RWPE2 (cell line): ENCODE results near the gene CYP4B1.
"Not testable (repeated sequence)": the region's sequence is repeated elsewhere in the genome, so short reads cannot be mapped to it uniquely, and the experiment has no call there.

Source experiments
- ATAC-seq: fragments of 200-7000 bp; cut with Tn5 transposase; 3 replicates; pipeline ENCODE4 v1.9.1; 2021; ENCODE audit warnings: low read depth
- DNase-seq: peaks from one replicate; pipeline ENCODE4 v3.0.0-alpha.2; 2020; ENCODE audit warnings: low spot score
- H3K27ac ChIP-seq: fragments of 450-650 bp; 2 replicates; pipeline ENCODE4 v1.5.1; 2017; ENCODE audit warnings: mild to moderate bottlenecking; ENCODE audit not compliant: poor library complexity, severe bottlenecking
- H3K27me3 ChIP-seq: fragments of 250-450 bp; sonication (Bioruptor Pico); 2 replicates; pipeline ENCODE4 v1.5.1; 2021; ENCODE audit warnings: mild to moderate bottlenecking, moderate library complexity; ENCODE audit not compliant: insufficient read depth, poor library complexity, severe bottlenecking
- H3K36me3 ChIP-seq: fragments of 250-450 bp; sonication (Bioruptor Pico); 2 replicates; pipeline ENCODE4 v1.5.1; 2020; ENCODE audit warnings: low read depth, mild to moderate bottlenecking, moderate library complexity
- H3K4me1 ChIP-seq: fragments of 250-450 bp; sonication (Bioruptor Pico); 2 replicates; pipeline ENCODE4 v1.5.1; 2021; ENCODE audit warnings: mild to moderate bottlenecking, moderate library complexity; ENCODE audit not compliant: insufficient read depth, poor library complexity, severe bottlenecking
- H3K4me3 ChIP-seq: fragments of 250-450 bp; sonication (Bioruptor Pico); 2 replicates; pipeline ENCODE4 v1.5.1; 2021; ENCODE audit warnings: mild to moderate bottlenecking, moderate library complexity; ENCODE audit not compliant: severe bottlenecking
- H3K9me3 ChIP-seq: fragments of 250-450 bp; sonication (Bioruptor Pico); 2 replicates; pipeline ENCODE4 v1.5.1; 2021; ENCODE audit warnings: mild to moderate bottlenecking, moderate library complexity; ENCODE audit not compliant: severe bottlenecking
- TF ChIP-seq, protein P1 (sequence below): fragments of 450-650 bp; IDR thresholded peaks from one replicate; pipeline ENCODE4 v1.5.1; 2017; ENCODE audit warnings: mild to moderate bottlenecking, moderate library complexity; ENCODE audit not compliant: poor library complexity, severe bottlenecking

Gene CYP4B1

DNA sequence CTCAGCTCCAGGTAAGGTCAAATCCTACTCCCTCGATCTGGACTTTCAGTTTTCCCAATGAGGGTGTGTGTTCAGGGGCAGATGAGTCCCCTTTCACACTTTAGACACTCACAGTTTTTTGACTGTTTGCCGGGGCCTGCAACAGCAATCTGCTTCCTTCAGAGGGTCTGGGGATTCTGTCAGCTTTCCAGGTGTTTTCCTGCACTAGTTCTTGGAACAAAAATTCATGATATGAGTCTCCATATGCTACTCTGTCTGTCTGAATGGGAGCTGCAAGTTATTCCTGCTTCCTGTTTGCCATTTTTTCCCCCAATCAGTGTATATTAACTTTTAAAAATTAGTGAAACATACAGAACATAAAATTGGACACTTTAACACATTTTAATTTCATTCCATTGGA is 24.3 kb downstream of the CYP4B1 start:
- H3K4me3 ChIP-seq: no peak overlapping the region
- TF ChIP-seq, protein P1, sequence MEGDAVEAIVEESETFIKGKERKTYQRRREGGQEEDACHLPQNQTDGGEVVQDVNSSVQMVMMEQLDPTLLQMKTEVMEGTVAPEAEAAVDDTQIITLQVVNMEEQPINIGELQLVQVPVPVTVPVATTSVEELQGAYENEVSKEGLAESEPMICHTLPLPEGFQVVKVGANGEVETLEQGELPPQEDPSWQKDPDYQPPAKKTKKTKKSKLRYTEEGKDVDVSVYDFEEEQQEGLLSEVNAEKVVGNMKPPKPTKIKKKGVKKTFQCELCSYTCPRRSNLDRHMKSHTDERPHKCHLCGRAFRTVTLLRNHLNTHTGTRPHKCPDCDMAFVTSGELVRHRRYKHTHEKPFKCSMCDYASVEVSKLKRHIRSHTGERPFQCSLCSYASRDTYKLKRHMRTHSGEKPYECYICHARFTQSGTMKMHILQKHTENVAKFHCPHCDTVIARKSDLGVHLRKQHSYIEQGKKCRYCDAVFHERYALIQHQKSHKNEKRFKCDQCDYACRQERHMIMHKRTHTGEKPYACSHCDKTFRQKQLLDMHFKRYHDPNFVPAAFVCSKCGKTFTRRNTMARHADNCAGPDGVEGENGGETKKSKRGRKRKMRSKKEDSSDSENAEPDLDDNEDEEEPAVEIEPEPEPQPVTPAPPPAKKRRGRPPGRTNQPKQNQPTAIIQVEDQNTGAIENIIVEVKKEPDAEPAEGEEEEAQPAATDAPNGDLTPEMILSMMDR: no peak
- H3K9me3 ChIP-seq: no peaks in the 10 kb centered on the region
- H3K27ac ChIP-seq: no peak overlapping the region
- no peaks in the 10 kb centered on the region for H3K4me1 ChIP-seq
- no peaks in the 10 kb centered on the region for H3K36me3 ChIP-seq
- DNase-seq (no peak), ATAC-seq (no peak)
- no peaks in the 10 kb centered on the region for H3K27me3 ChIP-seq

DNA sequence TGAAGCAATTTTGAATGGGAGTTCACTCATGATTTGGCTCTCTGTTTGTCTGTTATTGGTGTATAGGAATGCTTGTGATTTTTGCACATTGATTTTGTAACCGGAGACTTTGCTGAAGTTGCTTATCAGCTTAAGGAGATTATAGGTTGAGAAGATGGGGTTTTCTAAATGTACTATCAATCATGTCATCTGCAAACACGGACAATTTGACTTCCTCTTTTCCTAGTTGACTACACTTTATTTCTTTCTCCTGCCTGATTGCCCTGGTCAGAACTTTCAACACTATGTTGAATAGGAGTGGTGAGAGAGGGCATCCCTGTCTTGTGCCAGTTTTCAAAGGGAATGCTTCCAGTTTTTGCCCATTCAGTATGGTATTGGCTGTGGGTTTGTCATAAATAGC is 28.0 kb downstream of the CYP4B1 start:
- not testable (repeated sequence) for DNase-seq, H3K27me3 ChIP-seq, H3K4me3 ChIP-seq, ATAC-seq, H3K27ac ChIP-seq, H3K36me3 ChIP-seq, H3K9me3 ChIP-seq, H3K4me1 ChIP-seq

DNA sequence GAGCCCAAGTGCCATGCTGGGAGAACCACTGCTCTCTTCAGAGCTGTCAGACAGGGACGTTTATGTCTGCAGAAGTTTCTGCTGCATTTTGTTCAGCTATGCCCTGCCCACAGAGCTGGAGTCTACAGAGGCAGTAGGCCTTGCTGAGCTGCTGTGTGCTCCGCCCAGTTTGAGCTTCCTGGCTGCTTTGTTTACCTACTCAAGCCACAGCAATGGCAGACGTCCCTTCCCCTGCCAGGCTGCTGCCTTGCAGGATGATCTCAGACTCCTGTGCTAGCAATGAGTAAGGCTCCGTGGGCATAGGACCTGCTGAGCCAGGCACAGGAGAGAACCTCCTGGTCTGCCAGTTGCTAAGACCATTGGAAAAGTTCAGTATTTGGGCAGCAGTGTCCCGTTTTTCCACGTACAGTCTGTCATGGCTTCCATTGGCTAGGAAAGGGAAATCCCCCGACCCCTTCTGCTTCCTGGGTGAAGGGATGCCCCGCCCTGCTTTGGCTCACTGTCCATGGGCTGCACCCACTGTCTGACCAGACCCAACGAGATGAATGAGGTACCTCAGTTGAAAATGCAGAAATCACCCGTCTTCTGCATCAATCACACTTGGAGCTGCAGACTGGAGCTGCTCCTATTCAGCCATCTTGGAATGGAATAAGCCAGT is 31.9 kb downstream of the CYP4B1 start:
- no peak overlapping the region for H3K27ac ChIP-seq
- no peaks in the 10 kb centered on the region for H3K36me3 ChIP-seq
- no peaks in the 10 kb centered on the region for H3K27me3 ChIP-seq
- no peaks in the 10 kb centered on the region for H3K4me1 ChIP-seq
- H3K4me3 ChIP-seq: no peak overlapping the region
- ATAC-seq: no peak
- no peak for DNase-seq
- TF ChIP-seq, protein P1: no peak
- H3K9me3 ChIP-seq: no peaks in the 10 kb centered on the region

DNA sequence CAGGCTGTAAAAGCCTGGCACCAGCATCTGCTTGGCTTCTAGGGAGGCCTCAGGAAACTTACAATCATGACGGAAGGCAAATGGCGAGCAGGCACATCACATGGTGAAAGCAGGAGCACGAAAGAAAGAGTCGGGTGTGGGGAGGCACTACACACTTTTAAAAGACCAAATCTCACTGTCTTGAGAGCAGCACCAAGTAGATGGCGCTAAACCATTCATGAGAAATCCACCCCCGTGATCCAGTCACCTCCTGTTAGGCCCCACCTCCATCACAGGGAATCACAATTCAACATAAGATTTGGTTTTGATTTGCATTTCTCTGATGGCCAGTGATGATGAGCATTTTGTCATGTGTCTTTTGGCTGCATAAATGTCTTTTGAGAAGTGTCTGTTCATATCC is 36.6 kb downstream of the CYP4B1 start:
- not testable (repeated sequence) for H3K27ac ChIP-seq, ATAC-seq, H3K36me3 ChIP-seq, H3K4me1 ChIP-seq, H3K4me3 ChIP-seq, DNase-seq, H3K27me3 ChIP-seq, H3K9me3 ChIP-seq

DNA sequence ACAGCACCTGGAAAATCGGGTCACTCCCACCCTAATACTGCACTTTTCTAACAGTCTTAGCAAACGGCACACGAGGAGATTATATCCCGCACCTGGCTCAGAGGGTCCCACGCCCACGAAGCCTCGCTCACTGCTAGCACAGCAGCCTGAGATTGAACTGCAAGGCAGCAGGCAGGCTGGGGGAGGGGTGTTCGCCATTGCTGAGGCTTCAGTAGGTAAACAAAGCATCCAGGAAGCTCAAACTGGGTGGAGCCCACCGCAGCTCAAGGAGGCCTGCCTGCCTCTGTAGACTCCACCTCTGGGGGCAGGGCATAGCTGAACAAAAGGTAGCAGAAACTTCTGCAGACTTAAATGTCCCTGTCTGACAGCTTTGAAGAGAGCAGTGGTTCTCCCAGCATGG is 47.5 kb downstream of the CYP4B1 start:
- not testable (repeated sequence) for H3K27ac ChIP-seq, ATAC-seq, H3K4me3 ChIP-seq

DNA sequence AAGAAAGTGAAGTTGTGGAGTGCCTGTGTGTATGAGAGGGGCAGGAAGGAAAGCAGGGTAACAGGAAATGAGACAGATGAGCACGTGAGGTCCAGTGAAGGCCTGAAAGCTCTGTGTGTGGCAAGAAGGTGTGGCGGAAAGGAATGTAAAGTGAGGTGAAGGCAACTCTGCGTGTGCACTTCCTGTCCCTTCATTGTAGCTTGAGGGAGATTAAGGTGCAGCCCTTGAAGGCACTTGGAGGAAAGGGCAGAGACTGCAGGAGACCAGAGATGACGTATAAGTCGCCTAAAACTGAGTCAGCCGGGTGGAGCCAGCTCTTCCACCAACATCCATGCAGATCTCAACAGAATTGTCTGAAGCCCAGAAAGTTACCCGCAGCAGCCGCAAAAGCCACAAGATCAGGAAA is 58.8 kb downstream of the CYP4B1 start:
- H3K27ac ChIP-seq: peak overlapping the region; percentile 20
- not testable (repeated sequence) for H3K4me1 ChIP-seq, H3K27me3 ChIP-seq, H3K36me3 ChIP-seq, H3K4me3 ChIP-seq, DNase-seq, H3K9me3 ChIP-seq
- peak; percentile 90 for ATAC-seq

More for the DNA sequence above, 47.5 kb downstream of the CYP4B1 start:
- not testable (repeated sequence) for H3K4me1 ChIP-seq, DNase-seq, H3K36me3 ChIP-seq, H3K9me3 ChIP-seq, H3K27me3 ChIP-seq

DNA sequence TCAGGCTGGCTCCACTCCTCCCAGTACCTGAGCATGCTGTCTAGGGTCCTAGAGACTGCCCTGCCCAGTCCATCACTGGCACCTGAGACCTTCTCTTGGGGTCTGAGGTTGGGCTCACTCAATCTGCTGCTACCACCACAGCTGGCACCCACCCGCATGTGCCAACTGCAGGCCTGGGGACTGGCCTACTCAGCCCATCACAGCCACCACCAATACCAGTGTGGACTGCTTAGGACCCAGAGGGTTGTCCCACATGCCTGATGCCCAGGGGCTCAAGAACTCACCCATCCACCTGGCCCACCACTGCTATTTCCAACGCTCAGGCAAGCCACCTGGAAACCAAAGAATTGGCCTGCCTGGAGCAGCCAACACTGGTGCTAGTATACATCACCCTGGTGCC is 63.5 kb downstream of the CYP4B1 start:
- Histone ChIP-seq H3K9me3 (no peaks in the 10 kb centered on the region), H3K4me3 (no peak overlapping the region), H3K36me3 (no peaks in the 10 kb centered on the region), H3K4me1 (no peaks in the 10 kb centered on the region), H3K27me3 (no peaks in the 10 kb centered on the region), H3K27ac (no peak overlapping the region)
- DNase-seq: no peak
- TF ChIP-seq, protein P1: no peak
- ATAC-seq: no peak
